MCF 10A (cell line): ENCODE measurements around the gene PUSL1. TPM values are rescaled to one million over a fixed set of nuclear protein-coding genes. Genes with fewer than 3 reads are reported as not detected.

Experiments
- BruUV-seq: library from RNA; stranded (reverse); fragments of 400-500 nt; replicated peaks from 2 replicates; lab custom pipeline; 2021; lab: Mats Ljungman, UMichigan
- CTCF ChIA-PET: fragments of 300-600 bp; sonication (Branson Sonifier 250); formaldehyde crosslinking; extraction: SDS; loops from one replicate; lab custom pipeline; 2021; ENCODE audit warnings: antibody characterized with exemption, inconsistent platforms; lab: Yijun Ruan, JAX
- POLR2A ChIA-PET: fragments of 300-600, 350-650 bp; sonication (Branson Sonifier 250); formaldehyde crosslinking; extraction: SDS; loops from one replicate; lab custom pipeline; 2020; ENCODE audit warnings: antibody characterized with exemption, inconsistent platforms; lab: Yijun Ruan, JAX
- DNase-seq: peaks from one replicate; pipeline ENCODE4 v3.0.0-alpha.2; 2018; ENCODE audit not compliant: unreplicated experiment
- H3K27ac Mint-ChIP-seq: one replicate; pipeline ENCODE4 v1.8.0; 2022; ENCODE audit warnings: mild to moderate bottlenecking, low read depth, mixed read lengths; ENCODE audit not compliant: unreplicated experiment
- H3K27me3 Mint-ChIP-seq: one replicate; pipeline ENCODE4 v1.8.0; 2022; ENCODE audit warnings: mixed read lengths; ENCODE audit not compliant: insufficient read depth, unreplicated experiment
- H3K36me3 Mint-ChIP-seq: one replicate; pipeline ENCODE4 v1.8.0; 2022; ENCODE audit warnings: mild to moderate bottlenecking, moderate library complexity, mixed read lengths; ENCODE audit not compliant: insufficient read depth, unreplicated experiment
- H3K4me1 Mint-ChIP-seq: one replicate; pipeline ENCODE4 v1.8.0; 2022; ENCODE audit warnings: mixed read lengths; ENCODE audit not compliant: insufficient read depth, unreplicated experiment
- H3K4me3 Mint-ChIP-seq: one replicate; pipeline ENCODE4 v1.8.0; 2022; ENCODE audit warnings: mild to moderate bottlenecking, moderate library complexity, mixed read lengths; ENCODE audit not compliant: unreplicated experiment
- H3K9me3 Mint-ChIP-seq: one replicate; pipeline ENCODE4 v1.8.0; 2022; ENCODE audit warnings: mixed read lengths; ENCODE audit not compliant: unreplicated experiment
- intact Hi-C: fragments of 100-400 bp; cut with micrococcal nuclease; formaldehyde crosslinking; loops from 2 replicates; pipeline ENCODE4 v1.14.1; 2022
- total RNA-seq: library from RNA; stranded (reverse); gene quantifications from 2 replicates; pipeline ENCODE4 v1.2.3, GENCODE V29; 2022
- TF ChIP-seq, protein P1 (sequence below): fragments of 200-600 bp; IDR thresholded peaks from one replicate; pipeline ENCODE4 v1.8.0; 2022; ENCODE audit warnings: antibody characterized with exemption, mild to moderate bottlenecking; ENCODE audit not compliant: unreplicated experiment

PUSL1 gene
- total RNA-seq, 1 experiment from 2014 or later, result 27.4 TPM

GRCh38 chr1:1349256-1350012, 41.0 kb downstream of the PUSL1 start, which contains the start of gene DVL1:
Gene DVL1, minus strand, starts transcription at chr1:1349418. Its CDS starts 353 bp downstream, at chr1:1349065.
- no peak for DNase-seq
- Mint-ChIP-seq H3K4me1 (peaks cover 13% of the 10 kb centered on the region), H3K4me3 (peak within 1 kb of the TSS; percentile 79), H3K9me3 (no peaks in the 10 kb centered on the region), H3K36me3 (no peaks in the 10 kb centered on the region), H3K27me3 (no peaks in the 10 kb centered on the region), H3K27ac (peak within 1 kb of the TSS; percentile 84)
- ChIA-PET POLR2A (interaction anchor here (1.2 to 5.7 kb wide), 3 partner anchors 17 to 156 kb away, joined by 3 to 47 read pairs (median 28); partner anchors contain the start of gene AURKAIP1), CTCF (no interaction called here)
- BruUV-seq, result no TSS peak
- intact Hi-C loops, result no loop called here
- TF ChIP-seq, protein P1, sequence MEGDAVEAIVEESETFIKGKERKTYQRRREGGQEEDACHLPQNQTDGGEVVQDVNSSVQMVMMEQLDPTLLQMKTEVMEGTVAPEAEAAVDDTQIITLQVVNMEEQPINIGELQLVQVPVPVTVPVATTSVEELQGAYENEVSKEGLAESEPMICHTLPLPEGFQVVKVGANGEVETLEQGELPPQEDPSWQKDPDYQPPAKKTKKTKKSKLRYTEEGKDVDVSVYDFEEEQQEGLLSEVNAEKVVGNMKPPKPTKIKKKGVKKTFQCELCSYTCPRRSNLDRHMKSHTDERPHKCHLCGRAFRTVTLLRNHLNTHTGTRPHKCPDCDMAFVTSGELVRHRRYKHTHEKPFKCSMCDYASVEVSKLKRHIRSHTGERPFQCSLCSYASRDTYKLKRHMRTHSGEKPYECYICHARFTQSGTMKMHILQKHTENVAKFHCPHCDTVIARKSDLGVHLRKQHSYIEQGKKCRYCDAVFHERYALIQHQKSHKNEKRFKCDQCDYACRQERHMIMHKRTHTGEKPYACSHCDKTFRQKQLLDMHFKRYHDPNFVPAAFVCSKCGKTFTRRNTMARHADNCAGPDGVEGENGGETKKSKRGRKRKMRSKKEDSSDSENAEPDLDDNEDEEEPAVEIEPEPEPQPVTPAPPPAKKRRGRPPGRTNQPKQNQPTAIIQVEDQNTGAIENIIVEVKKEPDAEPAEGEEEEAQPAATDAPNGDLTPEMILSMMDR, result peak; percentile 43

DNA sequence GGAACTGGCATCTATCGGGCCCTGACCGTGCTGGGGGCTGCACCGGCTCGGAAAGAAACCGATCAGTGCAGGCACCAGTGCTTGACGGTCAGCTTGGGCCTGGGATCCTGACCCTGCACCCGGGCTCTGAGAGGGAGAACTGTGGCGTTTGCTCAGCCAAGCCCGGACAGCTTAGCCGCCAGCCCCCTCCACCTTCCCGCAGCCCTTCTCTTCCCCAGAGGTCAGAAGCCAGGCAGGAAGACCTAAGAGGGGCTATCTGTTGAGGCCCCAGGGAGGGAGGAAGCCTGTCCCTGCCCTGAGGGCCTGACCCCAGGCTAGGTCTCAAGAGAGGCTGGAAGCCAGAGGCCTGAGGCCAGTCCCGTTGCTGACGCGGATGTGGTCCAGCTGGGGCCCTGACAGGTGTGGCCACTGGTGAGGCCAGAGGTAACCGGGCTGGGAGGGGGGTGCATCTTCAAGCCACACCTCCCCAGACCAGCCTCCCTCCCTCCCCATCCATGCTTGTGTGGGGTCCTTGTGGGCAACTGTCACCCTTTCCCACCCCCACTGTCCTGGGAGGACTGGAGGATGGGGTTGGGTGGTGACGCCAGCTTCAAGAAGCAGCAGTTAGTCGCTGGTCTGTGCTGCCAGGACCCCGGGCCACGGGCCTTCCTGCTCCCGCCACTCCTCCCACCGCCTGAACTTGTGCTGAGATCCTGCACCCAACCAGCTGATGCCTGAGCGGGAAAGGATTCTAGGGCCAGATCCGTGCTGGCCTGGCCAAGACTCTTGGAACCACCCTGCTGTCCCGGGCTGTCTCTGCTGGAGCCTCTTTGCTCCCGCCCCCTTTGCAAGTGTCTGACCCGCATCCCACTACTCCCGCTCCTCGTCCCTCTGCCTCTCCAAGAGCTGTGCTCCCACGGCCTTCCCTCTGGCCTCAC, 43.4 kb downstream of the PUSL1 start:
- Mint-ChIP-seq H3K4me3 (peak overlapping the region; percentile 60), H3K36me3 (peaks cover 5% of the 10 kb centered on the region), H3K4me1 (peaks cover 10% of the 10 kb centered on the region), H3K9me3 (no peaks in the 10 kb centered on the region), H3K27ac (peak overlapping the region; percentile 86), H3K27me3 (no peaks in the 10 kb centered on the region)
- ChIA-PET CTCF (interaction anchor here (0.6 kb wide), 1 partner anchor 34 kb away, joined by 3 read pairs; no protein-coding TSS in a partner anchor), POLR2A (interaction anchor here (0.7 to 2.0 kb wide), 4 partner anchors 18 to 47 kb away, joined by 4 to 7 read pairs (median 5); partner anchors contain the start of genes AURKAIP1 and CCNL2)
- no TSS peak for BruUV-seq
- intact Hi-C loops, result no loop called here
- TF ChIP-seq, protein P1, result no peak
- no peak for DNase-seq

- H3K27ac Mint-ChIP-seq, result peak overlapping the region; percentile 86
- BruUV-seq, result no TSS peak
- no peaks in the 10 kb centered on the region for H3K9me3 Mint-ChIP-seq
- peaks cover 5% of the 10 kb centered on the region for H3K36me3 Mint-ChIP-seq
- no peaks in the 10 kb centered on the region for H3K27me3 Mint-ChIP-seq
- DNase-seq, result no peak
- H3K4me1 Mint-ChIP-seq, result no peaks in the 10 kb centered on the region
- intact Hi-C loops, result no loop called here
- TF ChIP-seq, protein P1, result no peak
- POLR2A ChIA-PET, result interaction anchor here (1.1 to 2.0 kb wide), 3 partner anchors 17 to 22 kb away, joined by 4 to 7 read pairs (median 6); partner anchors contain the start of gene AURKAIP1
- no peak overlapping the region for H3K4me3 Mint-ChIP-seq
- CTCF ChIA-PET, result interaction anchor here (1.5 kb wide), 1 partner anchor 19 kb away, joined by 9 read pairs; no protein-coding TSS in a partner anchor
Measured at GRCh38 chr1:1352786-1353388, 44.5 kb downstream of the PUSL1 start.
